Vagina (tissue), 2 donors: ENCODE results near the gene RRAS.

ENCODE experiments used
- POLR2A ChIP-seq, 2 donors: fragments of 450-650 bp; IDR thresholded peaks; one replicate each; pipeline ENCODE4 v1.6.1; 2017; ENCODE audit warnings: antibody characterized with exemption in 2 of 2, mild to moderate bottlenecking in 2 of 2, moderate library complexity in 2 of 2
- TF ChIP-seq, protein P1 (sequence below), 3 experiments: fragments of 450-650 bp in 2 of 3; fragments of 200-600 bp in 1 of 3; sonication (generic) in 1 of 3; IDR thresholded peaks; one replicate each; pipeline ENCODE4 v1.5.1; 2017 to 2019; ENCODE audit warnings: antibody characterized with exemption in 3 of 3, mild to moderate bottlenecking in 2 of 3, moderate library complexity in 2 of 3

DNA sequence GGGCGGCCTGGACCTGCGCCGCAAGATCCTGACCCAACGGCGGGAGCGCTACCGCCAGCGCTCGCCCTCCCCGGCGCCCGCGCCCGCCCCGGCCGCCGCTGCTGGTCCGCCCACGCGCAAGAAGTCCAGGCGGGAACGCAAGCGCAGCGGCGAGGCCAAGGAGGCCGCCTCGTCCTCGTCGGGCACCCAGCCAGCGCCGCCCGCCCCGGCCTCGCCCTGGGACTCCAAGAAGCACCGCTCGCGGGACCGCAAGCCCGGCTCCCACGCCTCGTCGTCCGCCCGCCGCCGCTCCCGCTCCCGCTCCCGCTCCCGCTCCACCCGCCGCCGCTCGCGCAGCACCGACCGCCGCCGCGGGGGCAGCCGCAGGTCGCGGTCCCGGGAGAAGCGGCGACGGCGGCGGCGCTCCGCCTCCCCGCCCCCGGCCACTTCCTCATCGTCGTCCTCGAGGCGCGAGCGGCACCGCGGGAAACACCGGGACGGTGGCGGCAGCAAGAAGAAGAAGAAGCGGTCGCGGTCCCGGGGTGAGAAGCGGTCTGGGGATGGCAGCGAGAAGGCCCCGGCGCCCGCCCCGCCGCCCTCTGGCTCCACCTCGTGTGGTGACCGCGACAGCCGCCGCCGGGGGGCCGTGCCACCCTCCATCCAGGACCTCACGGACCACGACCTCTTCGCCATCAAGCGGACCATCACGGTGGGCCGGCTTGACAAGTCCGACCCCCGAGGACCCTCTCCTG is 12.0 kb upstream of the RRAS start:
- TF ChIP-seq, protein P1, sequence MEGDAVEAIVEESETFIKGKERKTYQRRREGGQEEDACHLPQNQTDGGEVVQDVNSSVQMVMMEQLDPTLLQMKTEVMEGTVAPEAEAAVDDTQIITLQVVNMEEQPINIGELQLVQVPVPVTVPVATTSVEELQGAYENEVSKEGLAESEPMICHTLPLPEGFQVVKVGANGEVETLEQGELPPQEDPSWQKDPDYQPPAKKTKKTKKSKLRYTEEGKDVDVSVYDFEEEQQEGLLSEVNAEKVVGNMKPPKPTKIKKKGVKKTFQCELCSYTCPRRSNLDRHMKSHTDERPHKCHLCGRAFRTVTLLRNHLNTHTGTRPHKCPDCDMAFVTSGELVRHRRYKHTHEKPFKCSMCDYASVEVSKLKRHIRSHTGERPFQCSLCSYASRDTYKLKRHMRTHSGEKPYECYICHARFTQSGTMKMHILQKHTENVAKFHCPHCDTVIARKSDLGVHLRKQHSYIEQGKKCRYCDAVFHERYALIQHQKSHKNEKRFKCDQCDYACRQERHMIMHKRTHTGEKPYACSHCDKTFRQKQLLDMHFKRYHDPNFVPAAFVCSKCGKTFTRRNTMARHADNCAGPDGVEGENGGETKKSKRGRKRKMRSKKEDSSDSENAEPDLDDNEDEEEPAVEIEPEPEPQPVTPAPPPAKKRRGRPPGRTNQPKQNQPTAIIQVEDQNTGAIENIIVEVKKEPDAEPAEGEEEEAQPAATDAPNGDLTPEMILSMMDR (IDR thresholded peaks at IDR 0.05): no peak
- no peak for TF ChIP-seq POLR2A (IDR thresholded peaks at IDR 0.05)
